ENCODE results near the gene CENPU. TPM values are rescaled to one million over a fixed set of nuclear protein-coding genes. Genes with fewer than 3 reads are reported as not detected.
"Not testable (repeated sequence)": the region's sequence is repeated elsewhere in the genome, so short reads cannot be mapped to it uniquely, and the experiment has no call there.

Gene CENPU
- total and polyA plus RNA-seq, 2 donors (not counting 1 experiment from before 2014, with no cell fraction given), result 1.6 to 2.1 TPM

DNA sequence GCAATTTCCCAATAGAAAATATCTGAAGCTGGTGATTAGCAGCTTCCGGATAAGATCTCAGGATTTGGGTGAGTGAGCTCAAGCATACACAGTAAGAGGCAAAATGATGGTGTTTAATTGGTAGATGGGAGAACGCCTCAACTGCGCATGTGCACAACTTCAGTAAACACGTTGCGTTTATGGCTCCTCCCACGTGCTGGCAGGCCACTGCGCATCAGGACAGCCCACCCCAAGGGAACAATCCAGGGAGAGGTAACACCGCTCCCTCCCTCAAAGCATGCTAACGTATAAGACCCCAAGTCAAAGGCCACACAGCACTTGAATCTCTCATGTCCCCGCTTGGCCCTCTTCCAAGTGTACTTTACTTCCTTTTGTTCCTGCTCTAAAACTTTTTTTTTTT, 10.3 kb upstream of the CENPU start:
- TF ChIP-seq, protein P1, sequence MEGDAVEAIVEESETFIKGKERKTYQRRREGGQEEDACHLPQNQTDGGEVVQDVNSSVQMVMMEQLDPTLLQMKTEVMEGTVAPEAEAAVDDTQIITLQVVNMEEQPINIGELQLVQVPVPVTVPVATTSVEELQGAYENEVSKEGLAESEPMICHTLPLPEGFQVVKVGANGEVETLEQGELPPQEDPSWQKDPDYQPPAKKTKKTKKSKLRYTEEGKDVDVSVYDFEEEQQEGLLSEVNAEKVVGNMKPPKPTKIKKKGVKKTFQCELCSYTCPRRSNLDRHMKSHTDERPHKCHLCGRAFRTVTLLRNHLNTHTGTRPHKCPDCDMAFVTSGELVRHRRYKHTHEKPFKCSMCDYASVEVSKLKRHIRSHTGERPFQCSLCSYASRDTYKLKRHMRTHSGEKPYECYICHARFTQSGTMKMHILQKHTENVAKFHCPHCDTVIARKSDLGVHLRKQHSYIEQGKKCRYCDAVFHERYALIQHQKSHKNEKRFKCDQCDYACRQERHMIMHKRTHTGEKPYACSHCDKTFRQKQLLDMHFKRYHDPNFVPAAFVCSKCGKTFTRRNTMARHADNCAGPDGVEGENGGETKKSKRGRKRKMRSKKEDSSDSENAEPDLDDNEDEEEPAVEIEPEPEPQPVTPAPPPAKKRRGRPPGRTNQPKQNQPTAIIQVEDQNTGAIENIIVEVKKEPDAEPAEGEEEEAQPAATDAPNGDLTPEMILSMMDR (IDR thresholded peaks at IDR 0.05), result no peak
- TF ChIP-seq EZH2 (IDR thresholded peaks at IDR 0.05; ENCODE audit: borderline replicate concordance, insufficient read depth, low read depth, low read length, poor library complexity, severe bottlenecking), result no peak
- H3K9me3 ChIP-seq (ENCODE audit: control extremely low read depth in 1 of 3, control insufficient read depth in 2 of 3, insufficient read depth in 1 of 3, low read length in 2 of 3), result peaks cover 0 to 5% (median 0%) of the 10 kb centered on the region in 3 donors
- Mint-ChIP-seq H3K4me1 (peaks cover 19% of the 10 kb centered on the region), H3K27me3 (no peaks in the 10 kb centered on the region), H3K9me3 (ENCODE audit: insufficient read depth) (no peaks in the 10 kb centered on the region), H3K4me3 (no peak overlapping the region), H3K27ac (no peak overlapping the region)
- H3K79me2 ChIP-seq (ENCODE audit: control insufficient read depth, insufficient read depth, low read length), result no peaks in the 10 kb centered on the region
- H3K27me3 ChIP-seq (replicated peaks in 1 of 4; ENCODE audit: control extremely low read depth in 1 of 4, control insufficient read depth in 3 of 4, insufficient read depth in 4 of 4, low read length in 3 of 4), result no peaks in the 10 kb centered on the region
- DNase-seq, result no peak
- no peaks in the 10 kb centered on the region for H3K36me3 ChIP-seq (replicated peaks in 1 of 2; ENCODE audit: control extremely low read depth in 1 of 2, control insufficient read depth in 1 of 2, extremely low read depth in 1 of 2, insufficient read depth in 2 of 2, low read length in 1 of 2)
- no peaks in the 10 kb centered on the region for H4K20me1 ChIP-seq (ENCODE audit: control insufficient read depth, insufficient read depth, low read length, poor library complexity, severe bottlenecking)
- intact Hi-C loops (cut with micrococcal nuclease), result loop anchor here (2.0 to 10.0 kb wide), 2 partner anchors 261 to 1291 kb away; no protein-coding TSS in a partner anchor
- no peak overlapping the region for H2AFZ ChIP-seq (ENCODE audit: insufficient read depth, low read depth, low read length, poor library complexity, severe bottlenecking)
- no peak overlapping the region for H3K4me3 ChIP-seq (ENCODE audit: control extremely low read depth in 1 of 5, extremely low read depth in 1 of 5, insufficient read depth in 1 of 5, low read depth in 2 of 5, low read length in 4 of 5)
- peaks cover 8 to 15% of the 10 kb centered on the region in 2 donors for H3K4me1 ChIP-seq (ENCODE audit: control insufficient read depth in 2 of 2, insufficient read depth in 2 of 2, low read length in 2 of 2)
- no peak overlapping the region for H3K4me2 ChIP-seq (replicated peaks; ENCODE audit: low read depth, low read length, poor library complexity, severe bottlenecking)
- no peak overlapping the region for H3K27ac ChIP-seq (ENCODE audit: low read length in 2 of 2)
- ChIA-PET POLR2A (interaction anchor here (1.4 kb wide), 1 partner anchor 10 kb away, joined by 3 read pairs; the partner anchor contains the start of gene CENPU), CTCF (interaction anchor here (0.9 kb wide), 1 partner anchor 21 kb away, joined by 3 read pairs; no protein-coding TSS in a partner anchor)
- ATAC-seq (ENCODE audit: low read depth), result no peak
- H3K9ac ChIP-seq (ENCODE audit: low read length), result no peak overlapping the region
- WGBS (ENCODE audit: insufficient coverage), result 99% methylated on average over 8 of the region's 10 CpGs

DNA sequence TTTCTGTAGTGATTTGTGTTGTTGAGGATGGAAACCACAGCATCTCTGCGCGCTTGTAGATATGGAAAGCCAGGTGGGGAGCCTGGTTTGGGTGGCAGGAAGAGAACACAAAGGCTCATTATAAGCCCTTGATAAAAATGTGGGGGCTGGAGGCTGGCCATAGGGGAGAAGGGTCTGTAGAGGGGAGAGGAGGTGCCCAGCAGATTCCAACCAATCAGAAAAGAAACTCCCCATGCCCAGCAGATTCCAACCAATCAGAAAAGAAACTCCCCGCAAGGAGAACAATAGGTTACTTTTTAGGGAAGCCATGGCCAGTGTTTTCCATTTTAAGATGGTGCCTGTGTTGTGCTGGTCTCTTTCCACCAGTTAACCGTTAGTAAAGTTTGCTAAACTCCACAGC, 9.8 kb upstream of the CENPU start:
- Mint-ChIP-seq H3K27ac (no peak overlapping the region), H3K4me1 (peaks cover 19% of the 10 kb centered on the region), H3K4me3 (no peak overlapping the region), H3K27me3 (no peaks in the 10 kb centered on the region), H3K9me3 (ENCODE audit: insufficient read depth) (no peaks in the 10 kb centered on the region)
- H3K79me2 ChIP-seq (ENCODE audit: control insufficient read depth, insufficient read depth, low read length), result no peaks in the 10 kb centered on the region
- no peaks in the 10 kb centered on the region for H3K36me3 ChIP-seq (replicated peaks in 1 of 2; ENCODE audit: control extremely low read depth in 1 of 2, control insufficient read depth in 1 of 2, extremely low read depth in 1 of 2, insufficient read depth in 2 of 2, low read length in 1 of 2)
- H4K20me1 ChIP-seq (ENCODE audit: control insufficient read depth, insufficient read depth, low read length, poor library complexity, severe bottlenecking), result no peaks in the 10 kb centered on the region
- intact Hi-C loops (cut with micrococcal nuclease), result loop anchor here (2.0 to 10.0 kb wide), 2 partner anchors 261 to 1291 kb away; no protein-coding TSS in a partner anchor
- no peak for ATAC-seq (ENCODE audit: low read depth)
- H3K27ac ChIP-seq (ENCODE audit: low read length in 2 of 2), result no peak overlapping the region
- DNase-seq, result no peak
- 80% methylated on average over 3 of the region's 4 CpGs for WGBS (ENCODE audit: insufficient coverage)
- no peaks in the 10 kb centered on the region for H3K27me3 ChIP-seq (replicated peaks in 1 of 4; ENCODE audit: control extremely low read depth in 1 of 4, control insufficient read depth in 3 of 4, insufficient read depth in 4 of 4, low read length in 3 of 4)
- peaks cover 0 to 5% (median 0%) of the 10 kb centered on the region in 3 donors for H3K9me3 ChIP-seq (ENCODE audit: control extremely low read depth in 1 of 3, control insufficient read depth in 2 of 3, insufficient read depth in 1 of 3, low read length in 2 of 3)
- no peak overlapping the region for H3K4me2 ChIP-seq (replicated peaks; ENCODE audit: low read depth, low read length, poor library complexity, severe bottlenecking)
- no peak overlapping the region for H3K4me3 ChIP-seq (ENCODE audit: control extremely low read depth in 1 of 5, extremely low read depth in 1 of 5, insufficient read depth in 1 of 5, low read depth in 2 of 5, low read length in 4 of 5)
- no peak for TF ChIP-seq EZH2 (IDR thresholded peaks at IDR 0.05; ENCODE audit: borderline replicate concordance, insufficient read depth, low read depth, low read length, poor library complexity, severe bottlenecking)
- TF ChIP-seq, protein P1 (IDR thresholded peaks at IDR 0.05), result no peak
- no peak overlapping the region for H3K9ac ChIP-seq (ENCODE audit: low read length)
- POLR2A ChIA-PET, result interaction anchor here (1.4 kb wide), 1 partner anchor 10 kb away, joined by 3 read pairs; the partner anchor contains the start of gene CENPU
- no peak overlapping the region for H2AFZ ChIP-seq (ENCODE audit: insufficient read depth, low read depth, low read length, poor library complexity, severe bottlenecking)
- peaks cover 8 to 15% of the 10 kb centered on the region in 2 donors for H3K4me1 ChIP-seq (ENCODE audit: control insufficient read depth in 2 of 2, insufficient read depth in 2 of 2, low read length in 2 of 2)
- CTCF ChIA-PET, result interaction anchor here (0.9 to 1.0 kb wide), 3 partner anchors 9 to 262 kb away, joined by 3 read pairs; partner anchors contain the start of gene CENPU

DNA sequence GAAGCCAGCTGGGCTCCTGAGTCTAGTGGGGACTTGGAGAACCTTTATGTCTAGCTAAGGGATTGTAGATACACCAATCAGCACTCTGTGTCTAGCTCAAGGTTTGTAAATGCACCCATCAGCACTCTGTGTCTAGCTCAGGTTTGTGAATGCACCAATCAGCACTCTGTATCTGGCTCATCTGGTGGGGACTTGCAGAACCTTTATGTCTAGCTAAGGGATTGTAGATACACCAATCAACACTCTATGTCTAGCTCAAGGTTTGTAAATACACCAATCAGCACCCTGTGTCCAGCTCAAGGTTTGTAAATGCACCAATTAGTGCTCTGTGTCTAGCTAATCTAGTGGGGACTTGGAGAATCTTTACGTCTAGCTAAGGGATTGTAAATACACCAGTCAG, 7.8 kb upstream of the CENPU start:
- H3K9me3 ChIP-seq (ENCODE audit: control extremely low read depth in 1 of 3, control insufficient read depth in 2 of 3, insufficient read depth in 1 of 3, low read length in 2 of 3); H3K27me3 Mint-ChIP-seq; POLR2A ChIA-PET; H3K27ac Mint-ChIP-seq; ATAC-seq (ENCODE audit: low read depth); DNase-seq; H3K79me2 ChIP-seq (ENCODE audit: control insufficient read depth, insufficient read depth, low read length); H3K4me3 ChIP-seq (ENCODE audit: control extremely low read depth in 1 of 5, extremely low read depth in 1 of 5, insufficient read depth in 1 of 5, low read depth in 2 of 5, low read length in 4 of 5); H3K4me3 Mint-ChIP-seq; H4K20me1 ChIP-seq (ENCODE audit: control insufficient read depth, insufficient read depth, low read length, poor library complexity, severe bottlenecking); H3K27ac ChIP-seq (ENCODE audit: low read length in 2 of 2); H2AFZ ChIP-seq (ENCODE audit: insufficient read depth, low read depth, low read length, poor library complexity, severe bottlenecking); H3K4me2 ChIP-seq (replicated peaks; ENCODE audit: low read depth, low read length, poor library complexity, severe bottlenecking); H3K9ac ChIP-seq (ENCODE audit: low read length); H3K27me3 ChIP-seq (replicated peaks in 1 of 4; ENCODE audit: control extremely low read depth in 1 of 4, control insufficient read depth in 3 of 4, insufficient read depth in 4 of 4, low read length in 3 of 4); H3K36me3 ChIP-seq (replicated peaks in 1 of 2; ENCODE audit: control extremely low read depth in 1 of 2, control insufficient read depth in 1 of 2, extremely low read depth in 1 of 2, insufficient read depth in 2 of 2, low read length in 1 of 2); H3K9me3 Mint-ChIP-seq (ENCODE audit: insufficient read depth): not testable (repeated sequence)
- intact Hi-C loops (cut with micrococcal nuclease), result loop anchor here (10.0 kb wide), 1 partner anchor 1293 kb away; no protein-coding TSS in a partner anchor
- CTCF ChIA-PET, result interaction anchor here (0.8 to 1.4 kb wide), 4 partner anchors 11 to 477 kb away, joined by 3 to 4 read pairs (median 3); no protein-coding TSS in a partner anchor
- no CpG with 5 or more reads among the region's 1 CpG for WGBS (ENCODE audit: insufficient coverage)
- H3K4me1 Mint-ChIP-seq, result peaks cover 18% of the 10 kb centered on the region
- H3K4me1 ChIP-seq (ENCODE audit: control insufficient read depth in 2 of 2, insufficient read depth in 2 of 2, low read length in 2 of 2), result peaks cover 8 to 15% of the 10 kb centered on the region in 2 donors
